Type B pancreatic cell (in vitro differentiated cells): ENCODE data around the gene POLK. TPM values are rescaled to one million over a fixed set of nuclear protein-coding genes. Genes with fewer than 3 reads are reported as not detected.

ENCODE experiments used
- DNase-seq: peaks from one replicate; pipeline ENCODE4 v3.0.0; 2021; ENCODE audit warnings: mixed read lengths; ENCODE audit not compliant: unreplicated experiment; ENCODE audit errors: extremely low spot score
- H3K27ac Mint-ChIP-seq: 2 replicates; pipeline ENCODE4 v1.8.0; 2021; ENCODE audit warnings: mild to moderate bottlenecking, mixed read lengths
- H3K27me3 Mint-ChIP-seq: 2 replicates; pipeline ENCODE4 v1.8.0; 2021; ENCODE audit warnings: mixed read lengths
- H3K36me3 Mint-ChIP-seq: 2 replicates; pipeline ENCODE4 v1.8.0; 2021; ENCODE audit warnings: mixed read lengths
- H3K4me1 Mint-ChIP-seq: one replicate; pipeline ENCODE4 v1.8.0; 2021; ENCODE audit warnings: mixed read lengths; ENCODE audit not compliant: unreplicated experiment
- H3K4me3 Mint-ChIP-seq: 2 replicates; pipeline ENCODE4 v1.8.0; 2021; ENCODE audit warnings: mild to moderate bottlenecking, mixed read lengths
- H3K9me3 Mint-ChIP-seq: 2 replicates; pipeline ENCODE4 v1.8.0; 2021; ENCODE audit warnings: mixed read lengths
- CTCF ChIP-seq: fragments of 200-600 bp; sonication (generic); conservative IDR thresholded peaks from 2 replicates; pipeline ENCODE4 v1.5.0; 2021; ENCODE audit warnings: antibody characterized with exemption, mild to moderate bottlenecking
- total RNA-seq: library from RNA; stranded (reverse); gene quantifications from 2 replicates; pipeline ENCODE4 v1.2.1, GENCODE V29; 2021; ENCODE audit warnings: low replicate concordance

The POLK gene
- total RNA-seq, 1 donor from 2014 or later, result 21.2 TPM

- TF ChIP-seq CTCF, result no peak
- peaks cover 33% of the 10 kb centered on the region for H3K4me1 Mint-ChIP-seq
- peak overlapping the region; percentile 97 for H3K27ac Mint-ChIP-seq
- H3K4me3 Mint-ChIP-seq, result peak overlapping the region; percentile 99
- no peaks in the 10 kb centered on the region for H3K27me3 Mint-ChIP-seq
- H3K9me3 Mint-ChIP-seq, result peaks cover under 1% of the 10 kb centered on the region
- no peak for DNase-seq
- peaks cover 8% of the 10 kb centered on the region for H3K36me3 Mint-ChIP-seq
Observed at GRCh38 chr5:75512383-75513074, 838 bp downstream of the POLK start.

- no peaks in the 10 kb centered on the region for H3K9me3 Mint-ChIP-seq
- H3K36me3 Mint-ChIP-seq, result peaks cover 14% of the 10 kb centered on the region
- H3K4me3 Mint-ChIP-seq, result no peak overlapping the region
- no peak for DNase-seq
- no peaks in the 10 kb centered on the region for H3K27me3 Mint-ChIP-seq
- H3K27ac Mint-ChIP-seq, result no peak overlapping the region
- H3K4me1 Mint-ChIP-seq, result peaks cover 28% of the 10 kb centered on the region
- TF ChIP-seq CTCF, result no peak
Observed at GRCh38 chr5:75513841-75514240, 2.1 kb downstream of the POLK start.

- no peak for DNase-seq
- no peak for TF ChIP-seq CTCF
- Mint-ChIP-seq H3K4me3 (no peak overlapping the region), H3K27me3 (no peaks in the 10 kb centered on the region), H3K27ac (no peak overlapping the region), H3K36me3 (peaks cover 17% of the 10 kb centered on the region), H3K4me1 (peaks cover 24% of the 10 kb centered on the region), H3K9me3 (no peaks in the 10 kb centered on the region)
Observed at GRCh38 chr5:75514323-75514722, 2.6 kb downstream of the POLK start.

- Mint-ChIP-seq H3K4me1 (peaks cover 6% of the 10 kb centered on the region), H3K9me3 (peaks cover 7% of the 10 kb centered on the region), H3K4me3 (no peak overlapping the region), H3K27me3 (no peaks in the 10 kb centered on the region), H3K36me3 (peaks cover 30% of the 10 kb centered on the region), H3K27ac (no peak overlapping the region)
- DNase-seq, result no peak
- TF ChIP-seq CTCF, result no peak
Observed at GRCh38 chr5:75519761-75520160, 8.1 kb downstream of the POLK start.

- H3K36me3 Mint-ChIP-seq, result peaks cover 35% of the 10 kb centered on the region
- H3K4me1 Mint-ChIP-seq, result peaks cover 6% of the 10 kb centered on the region
- DNase-seq, result no peak
- no peak for TF ChIP-seq CTCF
- peaks cover 7% of the 10 kb centered on the region for H3K9me3 Mint-ChIP-seq
- H3K4me3 Mint-ChIP-seq, result no peak overlapping the region
- H3K27me3 Mint-ChIP-seq, result no peaks in the 10 kb centered on the region
- H3K27ac Mint-ChIP-seq, result no peak overlapping the region
Observed at GRCh38 chr5:75521195-75521594, 9.5 kb downstream of the POLK start.
